Stimulated activated naive CD8-positive, alpha-beta T cell treated with anti-CD3 and anti-CD28 coated beads, Interleukin-15, amount 100 ng/mL, for 72 hours (primary cell): ENCODE data around the gene PET100.

Experiments
- ATAC-seq: fragments of 150-1000 bp; cut with Tn5 transposase; 2 replicates; pipeline ENCODE4 v1.10.0; 2021; ENCODE audit warnings: mild to moderate bottlenecking, moderate library complexity
- DNase-seq, 2 donors: peaks; one replicate each; pipeline ENCODE4 v3.0.0; 2021 to 2022
- H3K27ac Mint-ChIP-seq, 2 donors: one replicate each; pipeline ENCODE4 v1.8.0; 2022; ENCODE audit warnings: mild to moderate bottlenecking in 2 of 2, mixed read lengths in 2 of 2, moderate library complexity in 2 of 2
- H3K27me3 Mint-ChIP-seq: one replicate; pipeline ENCODE4 v1.8.0; 2022; ENCODE audit warnings: mixed read lengths
- H3K4me1 Mint-ChIP-seq: one replicate; pipeline ENCODE4 v1.8.0; 2022; ENCODE audit warnings: mild to moderate bottlenecking, mixed read lengths
- H3K4me3 Mint-ChIP-seq, 2 donors: one replicate each; pipeline ENCODE4 v1.8.0; 2022; ENCODE audit warnings: mild to moderate bottlenecking in 2 of 2, mixed read lengths in 2 of 2, moderate library complexity in 1 of 2
- H3K9me3 Mint-ChIP-seq, 2 donors: one replicate each; pipeline ENCODE4 v1.8.0; 2022; ENCODE audit warnings: mixed read lengths in 2 of 2

The PET100 gene

DNA sequence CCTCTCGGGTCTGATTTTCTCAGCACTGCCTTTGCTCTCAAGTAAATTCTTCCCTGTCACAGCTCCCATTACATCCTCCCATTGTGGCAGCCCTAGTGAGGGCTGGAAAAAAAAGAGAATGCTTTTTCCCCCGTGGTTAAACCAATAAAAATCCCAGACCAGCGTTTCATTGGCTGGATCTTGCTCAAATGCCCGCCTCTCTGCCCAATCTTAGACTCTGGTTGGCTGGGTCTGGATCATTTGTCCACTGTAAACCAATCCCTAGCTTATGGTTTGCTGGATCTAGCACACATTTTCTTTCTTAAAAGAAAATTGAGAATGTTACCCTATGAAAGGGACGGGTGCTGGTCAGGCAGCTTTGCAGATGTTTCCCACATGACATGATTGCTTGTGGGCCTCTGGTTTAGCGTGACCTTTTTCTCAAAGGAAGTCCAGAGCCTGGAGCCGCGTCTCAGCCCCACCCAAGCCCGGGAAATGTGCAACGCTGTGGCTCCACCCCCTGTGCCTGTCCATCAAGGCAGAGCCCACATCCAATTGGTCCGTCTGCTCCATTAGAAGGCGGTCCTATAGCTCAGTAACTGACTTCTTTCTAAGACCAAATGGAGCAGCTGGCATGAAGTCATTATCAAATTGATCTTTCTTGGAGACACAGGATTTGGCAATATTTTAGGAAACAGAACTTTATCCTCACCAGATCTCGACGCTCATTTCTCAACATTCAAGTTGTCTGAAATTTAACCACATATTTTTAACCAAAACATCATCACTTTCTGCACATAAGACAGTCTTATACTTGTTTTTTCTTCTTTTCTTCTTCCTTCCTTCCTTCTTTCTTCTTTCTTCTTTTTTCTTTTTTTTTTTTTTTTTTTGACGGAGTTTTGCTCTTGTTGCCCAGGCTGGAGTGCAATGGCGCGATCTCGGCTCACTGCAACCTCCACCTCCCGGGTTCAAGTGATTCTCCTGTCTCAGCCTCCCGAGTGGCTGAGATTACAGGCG lies 44.7 kb downstream of the PET100 start:
- Mint-ChIP-seq H3K27me3 (peaks cover 80% of the 10 kb centered on the region), H3K27ac (no peak overlapping the region), H3K4me1 (peaks cover 62% of the 10 kb centered on the region), H3K4me3 (no peak overlapping the region), H3K9me3 (no peaks in the 10 kb centered on the region)
- DNase-seq (no peak), ATAC-seq (peak; percentile 38)

GRCh38 chr19:7676376-7676775 lies 46.8 kb downstream of the PET100 start:
- Mint-ChIP-seq H3K27ac (no peak overlapping the region), H3K27me3 (peaks cover 59% of the 10 kb centered on the region), H3K4me3 (peak overlapping the region in 1 of 2 donors; percentile 67)

DNA sequence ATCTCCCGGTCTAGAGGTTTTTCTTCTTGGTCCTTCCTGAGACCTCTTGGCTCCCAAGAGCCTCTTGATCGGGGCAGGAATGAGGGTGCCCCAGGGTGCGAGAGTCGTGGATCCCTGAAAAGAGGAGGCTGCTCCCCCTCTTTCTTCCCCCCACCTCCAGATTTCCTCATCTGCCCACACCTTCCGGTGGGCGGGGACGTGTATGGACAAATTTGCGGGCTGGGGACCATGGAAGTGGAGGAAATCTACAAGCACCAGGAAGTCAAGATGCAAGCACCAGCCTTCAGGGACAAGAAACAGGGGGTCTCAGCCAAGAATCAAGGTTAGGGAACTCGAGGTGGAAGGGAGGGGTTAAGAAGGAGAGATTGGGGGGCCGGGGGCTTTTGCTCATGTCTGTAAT lies 47.3 kb downstream of the PET100 start, which contains the start of gene MCEMP1:
Gene MCEMP1, plus strand, starts transcription at position 237 of the 400 bp plus-strand sequence. Its CDS starts 31 bp downstream, at position 268.
- Mint-ChIP-seq H3K27ac (no peak within 1 kb of the TSS), H3K4me1 (peaks cover 67% of the 10 kb centered on the region), H3K4me3 (peak within 1 kb of the TSS in 1 of 2 donors; percentile 67), H3K27me3 (peaks cover 55% of the 10 kb centered on the region), H3K9me3 (no peaks in the 10 kb centered on the region)
- DNase-seq (no peak), ATAC-seq (no peak)

More at GRCh38 chr19:7676376-7676775, 46.8 kb downstream of the PET100 start:
- peaks cover 62% of the 10 kb centered on the region for H3K4me1 Mint-ChIP-seq
- no peak for DNase-seq
- no peak for ATAC-seq
- no peaks in the 10 kb centered on the region for H3K9me3 Mint-ChIP-seq

DNA sequence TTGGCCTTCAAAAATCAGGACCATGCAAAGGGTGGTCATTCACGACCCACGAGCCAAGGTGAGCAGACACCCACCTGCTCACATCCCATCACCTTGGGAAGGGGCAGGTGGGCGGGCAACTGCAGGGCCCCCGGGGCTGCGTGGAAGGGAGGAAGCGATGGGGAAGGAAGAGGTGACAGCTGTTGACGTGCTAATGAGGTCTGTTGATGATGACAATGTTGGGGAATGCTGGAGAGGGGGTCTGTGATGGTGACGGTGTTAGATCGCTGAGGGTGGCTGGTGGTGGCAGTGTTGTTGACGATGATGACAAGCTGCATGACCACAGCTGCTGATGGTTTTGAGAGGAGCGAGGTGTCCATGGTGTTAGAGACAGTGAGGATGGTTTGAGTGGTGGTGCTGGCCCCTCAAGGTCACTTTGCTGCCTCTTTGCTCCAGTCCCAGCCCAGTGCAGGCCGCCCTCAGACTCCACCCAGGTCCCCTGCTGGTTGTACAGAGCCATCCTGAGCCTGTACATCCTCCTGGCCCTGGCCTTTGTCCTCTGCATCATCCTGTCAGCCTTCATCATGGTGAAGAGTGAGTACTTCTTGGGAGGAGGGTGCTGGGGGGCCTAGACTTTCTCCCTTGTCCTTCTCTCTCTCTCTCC lies 48.2 kb downstream of the PET100 start:
- Mint-ChIP-seq H3K27me3 (peaks cover 50% of the 10 kb centered on the region), H3K27ac (no peak overlapping the region), H3K4me3 (peak overlapping the region in 1 of 2 donors; percentile 23), H3K4me1 (peaks cover 76% of the 10 kb centered on the region), H3K9me3 (no peaks in the 10 kb centered on the region)
- DNase-seq (no peak), ATAC-seq (no peak)

DNA sequence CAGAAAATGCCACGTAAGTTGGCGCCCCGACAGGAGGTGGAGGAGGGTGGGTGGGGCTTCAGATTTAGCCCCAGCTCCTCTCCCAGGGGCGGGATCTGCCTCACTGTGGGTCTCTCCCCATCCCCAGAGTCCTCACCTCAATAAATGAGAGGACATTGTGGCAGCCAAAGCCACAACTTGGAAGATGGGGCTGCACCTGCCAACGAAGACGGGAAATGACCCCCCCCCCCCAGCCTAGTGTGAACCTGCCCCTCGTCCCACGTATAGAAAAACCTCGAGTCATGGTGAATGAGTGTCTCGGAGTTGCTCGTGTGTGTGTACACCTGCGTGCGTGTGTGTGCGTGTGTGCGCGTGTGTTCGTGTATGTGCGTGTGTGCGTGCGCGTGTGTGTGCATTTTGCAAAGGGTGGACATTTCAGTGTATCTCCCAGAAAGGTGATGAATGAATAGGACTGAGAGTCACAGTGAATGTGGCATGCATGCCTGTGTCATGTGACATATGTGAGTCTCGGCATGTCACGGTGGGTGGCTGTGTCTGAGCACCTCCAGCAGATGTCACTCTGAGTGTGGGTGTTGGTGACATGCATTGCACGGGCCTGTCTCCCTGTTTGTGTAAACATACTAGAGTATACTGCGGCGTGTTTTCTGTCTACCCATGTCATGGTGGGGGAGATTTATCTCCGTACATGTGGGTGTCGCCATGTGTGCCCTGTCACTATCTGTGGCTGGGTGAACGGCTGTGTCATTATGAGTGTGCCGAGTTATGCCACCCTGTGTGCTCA lies 49.6 kb downstream of the PET100 start:
- peak; percentile 66 to 74 for DNase-seq
- Mint-ChIP-seq H3K27ac (peak overlapping the region; percentile 1 to 50), H3K4me1 (peaks cover 76% of the 10 kb centered on the region), H3K4me3 (peak overlapping the region; percentile 46 to 99), H3K9me3 (no peaks in the 10 kb centered on the region), H3K27me3 (peaks cover 45% of the 10 kb centered on the region)
- ATAC-seq: peak; percentile 75

- Mint-ChIP-seq H3K27ac (peak overlapping the region in 1 of 2 donors; percentile 86), H3K9me3 (no peaks in the 10 kb centered on the region), H3K4me1 (peaks cover 69% of the 10 kb centered on the region), H3K27me3 (peaks cover 36% of the 10 kb centered on the region), H3K4me3 (peak overlapping the region; percentile 49 to 99)
- DNase-seq (peak in 1 of 2 donors; percentile 34), ATAC-seq (no peak)
These were observed 50.4 kb downstream of the PET100 start for GRCh38 chr19:7679771-7680605.

DNA sequence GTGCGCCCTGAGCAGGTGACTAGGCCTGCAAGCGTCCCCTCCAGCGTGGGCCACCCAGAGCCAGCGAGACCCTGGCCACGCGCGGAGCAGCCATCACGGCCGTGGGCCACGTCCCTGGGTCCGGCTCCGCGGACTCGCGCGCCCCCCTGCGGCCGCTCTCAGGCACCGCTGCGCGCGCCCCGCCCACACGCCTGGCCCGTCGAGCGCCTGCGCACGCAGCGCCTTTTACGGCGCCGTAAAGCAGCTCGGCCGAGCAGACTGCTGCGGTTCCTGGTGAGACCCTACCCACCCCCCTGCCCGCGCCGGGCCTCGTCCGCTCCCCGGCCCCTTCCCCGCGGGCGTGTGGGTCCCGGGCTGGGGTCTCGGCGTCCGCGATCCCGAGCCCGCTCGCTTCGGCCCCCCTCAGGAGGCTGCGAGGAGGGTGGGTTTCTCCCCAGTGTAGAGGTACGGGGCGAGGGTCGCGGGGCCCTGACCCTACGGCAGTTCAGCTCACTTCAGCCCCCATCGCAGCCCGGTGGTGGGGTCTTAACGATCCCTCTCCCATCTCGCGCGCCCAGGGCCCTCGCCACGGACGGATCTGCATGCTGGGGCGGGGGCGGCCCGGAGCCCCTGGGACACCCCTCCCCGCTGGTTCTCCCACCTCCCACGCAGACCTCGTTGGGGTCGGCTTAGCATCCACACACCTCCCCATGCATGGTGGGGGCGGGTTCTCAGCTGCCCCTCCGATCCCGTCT lies 51.2 kb downstream of the PET100 start, which contains the start of gene TRAPPC5:
Gene TRAPPC5, plus strand, starts transcription at position 228 of the 734 bp plus-strand sequence. CDS start 1,421 bp downstream, outside the sequence.
- Mint-ChIP-seq H3K9me3 (no peaks in the 10 kb centered on the region), H3K4me1 (peaks cover 73% of the 10 kb centered on the region), H3K27ac (peak within 1 kb of the TSS; percentile 97 to 99), H3K4me3 (peak within 1 kb of the TSS; percentile 95 to 99), H3K27me3 (peaks cover 28% of the 10 kb centered on the region)
- ATAC-seq (peak; percentile 28), DNase-seq (peak; percentile 87 to 90)
